ENCODE results near the gene CCK.

DNA sequence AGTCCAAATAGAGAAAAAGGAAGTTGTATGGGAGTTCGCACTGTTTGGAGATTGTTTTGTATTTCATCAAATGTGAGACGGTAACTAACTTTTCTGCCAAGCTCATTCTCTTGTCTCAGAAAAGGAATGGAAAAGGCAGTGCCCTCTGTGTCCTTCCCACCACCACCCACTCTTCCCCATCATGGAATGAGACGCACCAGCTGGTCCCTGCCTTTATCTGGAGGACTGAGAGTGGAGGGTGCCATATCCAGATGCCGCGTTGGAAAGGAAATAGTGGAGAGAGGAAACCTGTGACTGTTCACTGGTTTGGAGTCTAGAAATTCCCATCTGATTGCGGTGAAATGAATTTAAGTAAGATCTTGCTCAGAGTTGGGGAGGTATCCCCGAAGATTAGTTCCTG, 3.7 kb upstream of the CCK start:
- TF ChIP-seq, protein P1, sequence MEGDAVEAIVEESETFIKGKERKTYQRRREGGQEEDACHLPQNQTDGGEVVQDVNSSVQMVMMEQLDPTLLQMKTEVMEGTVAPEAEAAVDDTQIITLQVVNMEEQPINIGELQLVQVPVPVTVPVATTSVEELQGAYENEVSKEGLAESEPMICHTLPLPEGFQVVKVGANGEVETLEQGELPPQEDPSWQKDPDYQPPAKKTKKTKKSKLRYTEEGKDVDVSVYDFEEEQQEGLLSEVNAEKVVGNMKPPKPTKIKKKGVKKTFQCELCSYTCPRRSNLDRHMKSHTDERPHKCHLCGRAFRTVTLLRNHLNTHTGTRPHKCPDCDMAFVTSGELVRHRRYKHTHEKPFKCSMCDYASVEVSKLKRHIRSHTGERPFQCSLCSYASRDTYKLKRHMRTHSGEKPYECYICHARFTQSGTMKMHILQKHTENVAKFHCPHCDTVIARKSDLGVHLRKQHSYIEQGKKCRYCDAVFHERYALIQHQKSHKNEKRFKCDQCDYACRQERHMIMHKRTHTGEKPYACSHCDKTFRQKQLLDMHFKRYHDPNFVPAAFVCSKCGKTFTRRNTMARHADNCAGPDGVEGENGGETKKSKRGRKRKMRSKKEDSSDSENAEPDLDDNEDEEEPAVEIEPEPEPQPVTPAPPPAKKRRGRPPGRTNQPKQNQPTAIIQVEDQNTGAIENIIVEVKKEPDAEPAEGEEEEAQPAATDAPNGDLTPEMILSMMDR (IDR thresholded peaks at IDR 0.05), result no peak
- TF ChIP-seq POLR2A (IDR thresholded peaks at IDR 0.05), result no peak
- no peak for TF ChIP-seq POLR2AphosphoS5 (IDR thresholded peaks at IDR 0.05)

Data from sigmoid colon (tissue), 4 donors.